Keratinocyte (primary cell): Measurements from ENCODE around the gene SH3RF2.

Experiments used
- EZH2 ChIP-seq: IDR thresholded peaks from one replicate; pipeline ENCODE4 v1.6.1; 2012; ENCODE audit warnings: inconsistent platforms, mild to moderate bottlenecking, low read length, moderate library complexity
- TF ChIP-seq, protein P1 (sequence below), 3 experiments: IDR thresholded peaks in 1 of 3; conservative IDR thresholded peaks in 1 of 3; optimal IDR thresholded peaks in 1 of 3; 2 replicates in 2 of 3; 3 replicates in 1 of 3; pipeline versions ENCODE3 to v1.5.1; 2011; ENCODE audit warnings: low read length in 3 of 3, mild to moderate bottlenecking in 3 of 3, moderate library complexity in 2 of 3, control low read depth in 1 of 3, inconsistent platforms in 1 of 3; ENCODE audit not compliant: insufficient read depth in 2 of 3; ENCODE audit errors: extremely low read depth in 1 of 3

DNA sequence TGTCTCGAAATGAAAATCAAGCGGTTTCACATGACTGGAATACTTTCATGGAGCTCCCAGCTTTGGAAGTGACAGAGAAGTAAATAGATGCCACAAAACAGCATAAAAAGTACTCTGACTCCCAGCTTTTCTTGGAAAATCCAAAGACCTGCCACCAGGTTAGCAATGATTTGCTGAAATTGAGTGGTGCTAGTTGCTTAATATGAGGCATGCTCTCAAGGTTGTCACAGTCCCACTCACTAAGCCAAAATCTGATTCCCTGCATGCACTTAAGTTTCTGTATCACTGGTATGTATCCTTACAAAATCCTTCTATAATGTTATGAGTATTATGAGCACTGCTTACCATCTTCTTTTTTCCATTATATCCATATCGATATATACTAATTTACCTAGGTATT lies 13.0 kb upstream of the SH3RF2 start:
- TF ChIP-seq, protein P1, sequence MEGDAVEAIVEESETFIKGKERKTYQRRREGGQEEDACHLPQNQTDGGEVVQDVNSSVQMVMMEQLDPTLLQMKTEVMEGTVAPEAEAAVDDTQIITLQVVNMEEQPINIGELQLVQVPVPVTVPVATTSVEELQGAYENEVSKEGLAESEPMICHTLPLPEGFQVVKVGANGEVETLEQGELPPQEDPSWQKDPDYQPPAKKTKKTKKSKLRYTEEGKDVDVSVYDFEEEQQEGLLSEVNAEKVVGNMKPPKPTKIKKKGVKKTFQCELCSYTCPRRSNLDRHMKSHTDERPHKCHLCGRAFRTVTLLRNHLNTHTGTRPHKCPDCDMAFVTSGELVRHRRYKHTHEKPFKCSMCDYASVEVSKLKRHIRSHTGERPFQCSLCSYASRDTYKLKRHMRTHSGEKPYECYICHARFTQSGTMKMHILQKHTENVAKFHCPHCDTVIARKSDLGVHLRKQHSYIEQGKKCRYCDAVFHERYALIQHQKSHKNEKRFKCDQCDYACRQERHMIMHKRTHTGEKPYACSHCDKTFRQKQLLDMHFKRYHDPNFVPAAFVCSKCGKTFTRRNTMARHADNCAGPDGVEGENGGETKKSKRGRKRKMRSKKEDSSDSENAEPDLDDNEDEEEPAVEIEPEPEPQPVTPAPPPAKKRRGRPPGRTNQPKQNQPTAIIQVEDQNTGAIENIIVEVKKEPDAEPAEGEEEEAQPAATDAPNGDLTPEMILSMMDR (optimal IDR thresholded peaks at IDR 0.05 in 1 of 3, IDR thresholded peaks at IDR 0.05 in 1 of 3, conservative IDR thresholded peaks at IDR 0.05 in 1 of 3; ENCODE audit: extremely low read depth in 1 of 3, insufficient read depth in 2 of 3, low read length in 3 of 3): no peak
- TF ChIP-seq EZH2: no peak
